Keratinocyte (primary cell): Measurements from ENCODE around the gene PLEKHF1.

ENCODE experiments used
- EZH2 ChIP-seq: IDR thresholded peaks from one replicate; pipeline ENCODE4 v1.6.1; 2012; ENCODE audit warnings: inconsistent platforms, mild to moderate bottlenecking, low read length, moderate library complexity
- TF ChIP-seq, protein P1 (sequence below), 3 experiments: IDR thresholded peaks in 1 of 3; conservative IDR thresholded peaks in 1 of 3; optimal IDR thresholded peaks in 1 of 3; 2 replicates in 2 of 3; 3 replicates in 1 of 3; pipeline versions ENCODE3 to v1.5.1; 2011; ENCODE audit warnings: low read length in 3 of 3, mild to moderate bottlenecking in 3 of 3, moderate library complexity in 2 of 3, control low read depth in 1 of 3, inconsistent platforms in 1 of 3; ENCODE audit not compliant: insufficient read depth in 2 of 3; ENCODE audit errors: extremely low read depth in 1 of 3

DNA sequence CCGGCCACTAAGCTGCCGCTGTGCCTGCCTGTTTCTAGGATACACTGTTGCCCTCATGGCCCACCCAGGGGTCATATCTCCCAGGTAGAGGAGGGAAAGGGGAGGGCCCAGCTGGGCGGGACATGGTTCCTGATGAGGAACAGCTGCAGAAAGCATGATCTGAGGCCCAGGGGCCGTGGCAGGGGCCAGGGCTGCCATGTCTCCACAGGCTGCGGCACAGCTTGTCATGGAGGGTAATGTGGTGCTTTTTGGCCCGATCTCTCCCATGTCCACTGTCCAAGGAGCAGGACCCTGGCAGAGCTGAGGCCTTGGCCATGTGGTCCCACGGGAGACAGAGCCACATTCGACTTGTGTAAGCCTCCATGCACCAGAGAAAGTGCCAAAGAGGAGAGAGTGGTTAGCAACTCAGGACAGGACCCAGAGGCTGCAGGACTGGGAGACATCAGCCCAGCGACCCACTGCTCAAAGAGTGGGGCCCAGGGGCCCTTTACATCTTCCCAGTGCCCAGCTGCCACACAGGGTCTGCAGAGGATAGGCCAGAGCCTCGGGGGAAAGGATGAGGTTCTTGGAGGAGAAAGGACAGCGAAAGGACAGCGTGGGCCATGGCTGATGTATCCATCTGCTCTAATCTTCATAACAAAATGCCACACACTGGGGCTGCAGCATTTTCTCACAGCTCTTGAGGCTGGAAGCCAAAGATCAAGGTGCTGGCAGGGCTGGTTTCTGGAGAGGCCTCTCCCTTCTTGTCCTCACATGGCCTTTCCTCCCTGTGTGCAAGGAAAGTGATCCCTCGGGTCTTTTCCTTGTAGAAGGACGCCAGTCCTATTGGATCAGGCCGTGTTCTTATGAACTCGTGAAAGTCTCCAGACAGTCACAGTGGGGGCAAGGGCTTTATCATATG lies 47.6 kb upstream of the PLEKHF1 start:
- TF ChIP-seq, protein P1, sequence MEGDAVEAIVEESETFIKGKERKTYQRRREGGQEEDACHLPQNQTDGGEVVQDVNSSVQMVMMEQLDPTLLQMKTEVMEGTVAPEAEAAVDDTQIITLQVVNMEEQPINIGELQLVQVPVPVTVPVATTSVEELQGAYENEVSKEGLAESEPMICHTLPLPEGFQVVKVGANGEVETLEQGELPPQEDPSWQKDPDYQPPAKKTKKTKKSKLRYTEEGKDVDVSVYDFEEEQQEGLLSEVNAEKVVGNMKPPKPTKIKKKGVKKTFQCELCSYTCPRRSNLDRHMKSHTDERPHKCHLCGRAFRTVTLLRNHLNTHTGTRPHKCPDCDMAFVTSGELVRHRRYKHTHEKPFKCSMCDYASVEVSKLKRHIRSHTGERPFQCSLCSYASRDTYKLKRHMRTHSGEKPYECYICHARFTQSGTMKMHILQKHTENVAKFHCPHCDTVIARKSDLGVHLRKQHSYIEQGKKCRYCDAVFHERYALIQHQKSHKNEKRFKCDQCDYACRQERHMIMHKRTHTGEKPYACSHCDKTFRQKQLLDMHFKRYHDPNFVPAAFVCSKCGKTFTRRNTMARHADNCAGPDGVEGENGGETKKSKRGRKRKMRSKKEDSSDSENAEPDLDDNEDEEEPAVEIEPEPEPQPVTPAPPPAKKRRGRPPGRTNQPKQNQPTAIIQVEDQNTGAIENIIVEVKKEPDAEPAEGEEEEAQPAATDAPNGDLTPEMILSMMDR (optimal IDR thresholded peaks at IDR 0.05 in 1 of 3, IDR thresholded peaks at IDR 0.05 in 1 of 3, conservative IDR thresholded peaks at IDR 0.05 in 1 of 3; ENCODE audit: extremely low read depth in 1 of 3, insufficient read depth in 2 of 3, low read length in 3 of 3): no peak
- TF ChIP-seq EZH2: no peak
